HG02763 (cell line): ENCODE measurements around the gene TACC2.
A peak's percentile ranks its signal among the peaks of the same experiment; 100 is the strongest.
"Not testable (repeated sequence)": the region's sequence is repeated elsewhere in the genome, so short reads cannot be mapped to it uniquely, and the experiment has no call there.

Experiments
- ATAC-seq: cut with Tn5 transposase; IDR thresholded peaks from one replicate; pipeline ENCODE4 v1.9.1; 2021; ENCODE audit warnings: mild to moderate bottlenecking, moderate library complexity; ENCODE audit not compliant: unreplicated experiment

The TACC2 gene, protein sequence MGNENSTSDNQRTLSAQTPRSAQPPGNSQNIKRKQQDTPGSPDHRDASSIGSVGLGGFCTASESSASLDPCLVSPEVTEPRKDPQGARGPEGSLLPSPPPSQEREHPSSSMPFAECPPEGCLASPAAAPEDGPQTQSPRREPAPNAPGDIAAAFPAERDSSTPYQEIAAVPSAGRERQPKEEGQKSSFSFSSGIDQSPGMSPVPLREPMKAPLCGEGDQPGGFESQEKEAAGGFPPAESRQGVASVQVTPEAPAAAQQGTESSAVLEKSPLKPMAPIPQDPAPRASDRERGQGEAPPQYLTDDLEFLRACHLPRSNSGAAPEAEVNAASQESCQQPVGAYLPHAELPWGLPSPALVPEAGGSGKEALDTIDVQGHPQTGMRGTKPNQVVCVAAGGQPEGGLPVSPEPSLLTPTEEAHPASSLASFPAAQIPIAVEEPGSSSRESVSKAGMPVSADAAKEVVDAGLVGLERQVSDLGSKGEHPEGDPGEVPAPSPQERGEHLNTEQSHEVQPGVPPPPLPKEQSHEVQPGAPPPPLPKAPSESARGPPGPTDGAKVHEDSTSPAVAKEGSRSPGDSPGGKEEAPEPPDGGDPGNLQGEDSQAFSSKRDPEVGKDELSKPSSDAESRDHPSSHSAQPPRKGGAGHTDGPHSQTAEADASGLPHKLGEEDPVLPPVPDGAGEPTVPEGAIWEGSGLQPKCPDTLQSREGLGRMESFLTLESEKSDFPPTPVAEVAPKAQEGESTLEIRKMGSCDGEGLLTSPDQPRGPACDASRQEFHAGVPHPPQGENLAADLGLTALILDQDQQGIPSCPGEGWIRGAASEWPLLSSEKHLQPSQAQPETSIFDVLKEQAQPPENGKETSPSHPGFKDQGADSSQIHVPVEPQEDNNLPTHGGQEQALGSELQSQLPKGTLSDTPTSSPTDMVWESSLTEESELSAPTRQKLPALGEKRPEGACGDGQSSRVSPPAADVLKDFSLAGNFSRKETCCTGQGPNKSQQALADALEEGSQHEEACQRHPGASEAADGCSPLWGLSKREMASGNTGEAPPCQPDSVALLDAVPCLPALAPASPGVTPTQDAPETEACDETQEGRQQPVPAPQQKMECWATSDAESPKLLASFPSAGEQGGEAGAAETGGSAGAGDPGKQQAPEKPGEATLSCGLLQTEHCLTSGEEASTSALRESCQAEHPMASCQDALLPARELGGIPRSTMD (N-terminal part only)

DNA sequence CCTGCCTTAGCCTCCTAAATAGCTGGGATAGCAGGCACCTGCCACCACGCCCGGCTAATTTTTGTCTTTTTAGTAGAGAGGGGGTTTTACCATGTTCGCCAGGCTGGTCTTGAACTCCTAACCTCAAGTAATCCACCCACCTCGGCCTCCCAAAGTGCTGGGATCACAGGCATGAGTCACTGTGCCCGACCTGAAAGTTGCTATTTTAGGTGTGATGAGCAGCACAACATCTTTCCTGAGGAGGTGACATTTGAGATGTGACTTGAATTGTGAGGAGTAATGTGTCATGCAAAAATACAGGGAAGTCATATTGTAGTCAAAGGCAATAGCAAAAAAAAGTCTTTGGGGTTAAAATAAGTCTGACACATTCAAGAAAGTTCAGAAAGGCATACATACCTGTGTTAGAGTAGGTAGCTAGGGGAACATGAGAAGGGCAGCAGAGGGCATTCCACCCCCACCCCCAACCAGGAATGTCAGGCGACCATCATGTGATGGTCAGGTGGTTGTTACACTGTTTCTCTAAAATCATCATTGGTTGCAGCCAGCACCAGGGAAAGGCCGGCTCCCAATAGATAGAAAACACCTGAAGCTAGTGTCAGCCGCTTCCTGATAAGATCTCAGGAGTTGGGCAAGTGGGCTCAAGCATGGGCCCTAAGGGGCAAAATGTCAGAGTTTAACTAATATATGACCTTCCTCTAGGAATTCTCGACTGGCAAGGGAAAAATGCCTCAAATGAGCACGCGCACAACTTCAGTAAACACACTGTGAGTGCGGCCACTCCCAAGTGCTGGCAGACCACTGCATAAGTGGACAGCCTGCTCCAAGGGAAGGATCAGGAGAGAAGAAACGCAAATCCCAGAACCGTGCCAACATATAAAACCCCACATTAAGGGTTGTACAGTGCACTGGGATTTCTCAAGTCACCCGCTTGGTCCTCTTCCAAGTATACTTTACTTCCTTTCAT, at the start of gene TACC2:
Gene TACC2, plus strand, starts transcription at position 803 of the 964 bp plus-strand sequence. CDS start 32,819 bp downstream, outside the sequence.
- no peak for ATAC-seq

DNA sequence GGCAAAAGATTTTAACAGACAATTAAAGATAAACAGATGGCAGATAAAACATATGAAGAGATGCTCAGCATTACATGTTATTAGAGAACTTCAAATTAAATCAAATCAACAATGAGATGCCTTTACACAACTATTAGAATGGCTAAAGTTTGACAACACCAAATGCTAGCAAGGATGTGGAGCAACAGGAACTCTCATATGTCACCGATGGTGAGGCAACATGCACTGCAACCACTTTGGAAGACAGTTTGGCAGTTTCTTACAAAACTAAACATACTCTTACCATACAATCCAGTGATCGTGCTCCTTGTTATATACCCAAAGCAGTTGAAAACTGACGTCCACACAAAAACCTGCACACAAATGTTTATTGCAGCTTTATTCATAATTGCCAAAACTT, 47.4 kb upstream of the TACC2 start:
- ATAC-seq = no peak

DNA sequence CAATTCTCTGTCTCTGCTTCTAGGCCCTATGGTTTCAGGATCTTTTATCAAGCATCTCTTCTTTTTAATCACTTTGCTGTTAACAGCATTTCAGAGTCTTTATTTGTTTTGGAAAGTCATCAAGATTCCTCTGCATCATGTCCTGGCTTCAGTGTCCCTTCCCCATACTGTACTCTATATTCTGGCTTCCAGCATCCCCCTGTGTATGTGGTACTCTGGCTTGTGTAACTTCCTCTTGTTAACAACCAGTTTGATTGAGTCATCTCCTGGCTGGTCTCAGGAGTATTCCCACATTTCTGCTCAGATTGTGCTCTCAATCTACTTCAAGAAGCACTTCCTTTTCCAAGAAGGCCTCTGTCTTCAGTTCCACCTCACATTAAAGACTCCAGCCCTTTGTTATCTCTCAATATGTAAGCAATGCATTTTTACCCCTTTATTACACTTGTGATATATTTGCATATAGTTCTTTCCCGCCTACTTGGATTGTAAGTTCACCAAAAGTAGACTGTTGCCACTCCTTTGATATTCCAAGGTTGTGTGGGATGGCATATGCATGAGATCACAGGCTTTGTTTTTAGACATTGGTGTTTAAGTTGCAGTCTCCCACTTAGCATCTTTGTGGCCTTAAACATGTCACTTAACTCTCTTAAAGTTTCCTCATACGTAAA, 46.1 kb upstream of the TACC2 start:
- ATAC-seq = no peak

DNA sequence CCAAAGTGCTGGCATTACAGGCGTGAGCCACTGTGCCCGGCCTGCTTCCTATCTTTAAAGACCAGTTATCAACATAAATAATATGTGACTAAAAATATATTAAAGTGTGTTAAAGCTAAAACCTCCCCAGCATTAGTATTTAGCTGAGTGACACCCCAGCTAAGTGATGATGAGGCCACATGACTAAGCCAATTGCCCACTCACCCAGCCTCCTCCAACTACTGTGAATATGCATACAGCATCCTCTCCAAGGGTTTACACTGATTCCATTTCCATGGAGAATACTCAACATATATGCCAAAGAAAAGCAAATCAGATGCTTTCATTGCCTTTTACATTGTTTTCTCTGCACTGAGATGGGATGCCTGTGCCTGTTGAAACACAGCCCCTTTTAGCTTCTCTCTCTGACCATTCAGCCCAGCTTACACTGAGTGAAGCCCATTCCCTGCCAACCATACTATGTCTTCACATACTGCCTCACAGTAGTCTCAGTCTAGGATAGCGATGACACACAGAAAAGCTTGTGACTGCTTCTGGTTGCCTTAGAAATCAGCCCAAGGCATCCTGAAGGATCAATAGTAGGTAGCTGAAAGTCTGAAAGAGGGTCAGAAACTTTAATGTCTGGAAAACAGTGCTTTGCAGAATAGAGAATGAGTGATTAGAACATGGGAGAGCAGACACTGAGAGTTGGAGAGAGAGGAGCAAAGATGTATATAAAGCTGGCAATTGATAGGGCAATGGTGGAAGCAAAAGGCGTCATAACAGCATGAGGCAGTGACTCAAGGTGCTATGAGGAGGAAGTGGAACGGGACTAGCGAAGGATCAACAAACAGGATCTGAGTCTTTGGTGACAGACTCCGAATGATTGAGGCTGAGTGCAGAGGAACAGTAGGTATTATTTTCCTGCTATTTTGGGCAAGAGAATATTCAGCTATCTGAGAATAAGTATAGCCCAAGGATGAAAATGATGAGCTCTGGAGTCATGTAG, 41.3 kb upstream of the TACC2 start:
- no peak for ATAC-seq

DNA sequence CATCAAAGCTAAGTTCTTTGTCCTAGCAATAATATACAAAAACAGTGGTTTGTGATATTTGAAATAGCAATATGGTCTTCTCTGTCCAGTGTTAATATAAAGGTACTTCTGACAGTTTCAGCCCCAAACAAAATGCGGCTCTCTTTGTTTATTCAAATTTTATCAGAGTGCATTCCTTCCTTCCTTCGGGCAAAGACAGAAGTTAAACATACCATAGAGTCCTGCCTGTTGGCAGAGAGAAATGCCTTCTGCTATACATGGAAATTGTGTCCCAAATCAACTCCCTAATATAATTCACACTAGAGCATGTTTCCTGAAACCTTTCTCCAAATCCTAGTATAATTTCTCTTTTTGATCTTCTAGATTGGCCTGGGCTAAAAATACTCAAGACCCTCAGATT, 39.9 kb upstream of the TACC2 start:
- ATAC-seq = no peak

DNA sequence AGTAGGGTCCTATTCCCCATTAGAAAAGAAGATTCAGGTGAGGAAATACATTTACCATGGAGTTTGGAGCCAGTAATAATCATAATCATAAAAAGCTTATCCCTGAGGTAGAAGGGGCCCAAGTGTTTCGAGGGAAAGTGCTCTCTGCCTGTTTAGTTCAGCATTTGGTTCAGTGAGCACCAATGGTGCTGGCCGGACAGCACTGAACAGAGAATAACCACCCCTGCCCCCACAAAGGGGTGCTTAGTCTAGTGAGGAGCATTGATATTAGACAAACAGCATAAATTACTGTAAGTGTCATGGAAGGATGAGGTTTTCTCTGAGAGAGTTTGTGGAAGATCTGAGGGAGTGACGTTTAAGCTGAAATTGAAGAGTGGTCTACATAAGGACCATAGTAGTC, 39.5 kb upstream of the TACC2 start:
- ATAC-seq = no peak

DNA sequence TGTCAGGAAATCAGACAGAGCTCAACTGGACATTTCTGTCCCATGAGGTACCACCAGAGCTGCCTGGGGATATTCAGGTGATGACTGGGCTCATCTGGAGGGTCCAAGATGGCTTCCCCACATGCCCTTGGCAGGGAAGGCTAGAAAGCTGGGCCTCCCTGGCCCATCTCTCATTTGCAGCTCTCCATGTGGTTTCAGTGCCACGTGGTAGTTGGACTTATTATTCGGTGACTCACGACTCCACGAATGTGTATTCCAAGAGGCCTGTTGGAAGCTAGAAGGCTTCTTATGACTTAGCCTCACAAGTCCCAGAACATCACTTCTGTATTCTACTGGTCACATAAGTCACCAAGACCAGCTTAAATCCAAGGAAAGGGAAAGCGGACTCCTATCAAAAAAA, 36.7 kb upstream of the TACC2 start:
- no peak for ATAC-seq

DNA sequence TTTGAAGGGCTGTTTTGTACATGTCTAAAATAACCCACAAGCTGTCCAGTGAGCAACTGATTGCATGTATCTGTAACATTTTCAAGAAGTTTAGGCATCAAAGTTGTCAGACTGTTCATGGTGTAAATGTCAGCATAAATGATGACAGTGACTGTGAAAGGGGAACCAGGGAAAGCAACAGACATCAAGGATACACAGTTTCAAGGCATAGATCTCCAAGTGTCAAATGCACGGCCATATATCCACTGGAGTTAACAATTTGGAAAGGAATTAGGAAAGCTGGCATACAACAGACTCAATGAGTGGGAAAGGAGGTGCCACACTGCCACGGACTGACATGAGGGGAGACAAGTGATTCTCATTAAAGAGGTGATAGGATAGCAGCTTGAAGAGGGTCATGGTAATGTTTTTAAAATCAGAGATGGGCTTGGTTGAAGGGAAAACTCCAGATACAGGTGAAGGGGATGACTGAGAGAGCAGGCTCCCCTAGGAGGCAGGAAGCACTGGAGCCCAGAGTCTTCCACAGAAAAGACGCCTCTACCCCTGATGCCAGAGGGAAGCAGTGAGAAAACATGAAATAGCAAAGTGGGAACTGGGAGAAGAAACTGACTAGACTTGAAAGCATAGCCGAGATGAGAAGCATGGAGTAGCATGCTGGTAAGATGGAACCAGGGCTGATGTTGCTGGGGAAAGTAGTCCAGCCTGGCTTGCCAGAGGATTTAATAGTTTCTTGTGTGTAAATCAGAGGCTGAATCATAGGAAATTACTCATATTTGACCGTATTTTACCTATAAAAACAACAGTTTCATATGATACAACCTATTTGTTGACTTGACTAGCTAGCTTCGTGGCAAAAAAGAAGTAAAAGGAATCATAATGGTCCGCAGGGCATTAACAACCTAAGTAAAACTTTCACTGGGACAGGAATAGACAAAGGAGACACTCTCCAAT, 32.6 kb upstream of the TACC2 start:
- no peak for ATAC-seq

DNA sequence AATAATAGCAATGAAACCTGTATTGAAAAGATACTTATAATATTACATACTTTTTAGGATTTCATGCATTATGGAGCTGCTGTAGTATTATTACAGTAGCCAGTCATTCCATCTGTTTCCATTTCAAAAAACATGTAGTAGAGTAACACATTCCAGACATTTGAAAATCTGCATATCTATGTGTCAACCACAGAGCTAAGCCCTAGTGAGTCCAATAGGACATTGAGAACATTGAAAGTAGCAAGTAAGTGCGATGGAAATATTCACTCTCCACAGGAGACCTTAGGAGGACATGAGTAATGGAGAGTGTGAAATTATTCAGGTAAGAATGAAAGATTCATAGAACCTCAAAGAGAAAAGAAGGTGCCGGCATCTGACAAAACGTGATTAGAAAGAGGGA, 29.3 kb upstream of the TACC2 start:
- ATAC-seq = no peak

DNA sequence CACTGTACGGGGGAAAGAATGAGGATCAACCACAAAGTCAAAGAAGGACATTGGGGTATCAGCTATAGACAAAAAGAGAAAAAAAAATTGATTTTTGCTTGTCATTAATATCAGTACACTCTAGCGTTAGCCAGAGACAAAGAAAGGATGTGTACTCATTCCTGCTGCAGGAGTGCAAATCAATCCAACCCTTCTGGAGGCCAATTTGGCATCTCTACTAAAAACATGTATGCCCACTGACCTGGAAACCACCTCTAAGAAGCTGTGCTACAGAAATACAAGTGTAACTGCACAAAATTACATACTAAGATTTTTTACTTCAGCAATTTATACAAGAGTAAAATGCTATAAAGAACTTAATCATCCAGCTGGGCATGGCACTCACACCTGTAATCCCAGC, 27.5 kb upstream of the TACC2 start:
- ATAC-seq = no peak

DNA sequence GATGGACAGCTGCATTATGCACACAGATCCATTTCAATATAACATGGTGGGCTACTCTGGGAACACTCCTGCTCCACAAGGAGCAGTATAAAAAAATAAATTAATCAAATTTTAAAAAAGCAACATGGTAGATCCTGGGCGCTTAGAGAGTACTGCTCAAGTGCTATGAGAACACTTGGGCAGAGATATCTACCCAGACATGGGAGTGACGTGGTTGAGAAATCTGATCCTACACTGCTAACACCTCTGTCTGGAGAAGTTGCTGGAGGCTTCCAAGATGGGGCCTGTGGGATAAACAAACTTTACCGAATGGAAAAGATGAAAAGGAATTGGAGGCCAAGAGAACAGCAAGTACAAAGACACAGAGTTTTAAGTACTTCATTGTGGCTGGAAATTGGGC, 23.0 kb upstream of the TACC2 start:
- no peak for ATAC-seq

DNA sequence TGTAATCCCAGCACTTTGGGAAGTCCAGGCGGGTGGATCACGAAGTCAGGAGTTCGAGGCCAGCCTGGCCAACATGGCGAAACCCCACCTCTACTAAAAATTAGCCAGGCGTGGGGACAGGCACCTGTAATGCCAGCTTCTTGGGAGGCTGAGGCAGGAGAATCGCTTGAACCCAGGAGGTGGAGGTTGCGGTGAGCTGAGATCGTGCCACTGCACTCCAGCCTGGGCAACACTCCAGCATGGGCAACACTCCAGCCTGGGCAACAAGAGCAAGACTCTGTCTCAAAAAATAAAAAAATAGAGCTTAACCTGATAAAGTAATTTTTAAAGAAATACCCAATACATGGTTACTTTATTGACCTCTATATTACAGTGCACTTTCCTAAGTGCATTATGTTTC, 19.9 kb upstream of the TACC2 start:
- not testable (repeated sequence) for ATAC-seq

DNA sequence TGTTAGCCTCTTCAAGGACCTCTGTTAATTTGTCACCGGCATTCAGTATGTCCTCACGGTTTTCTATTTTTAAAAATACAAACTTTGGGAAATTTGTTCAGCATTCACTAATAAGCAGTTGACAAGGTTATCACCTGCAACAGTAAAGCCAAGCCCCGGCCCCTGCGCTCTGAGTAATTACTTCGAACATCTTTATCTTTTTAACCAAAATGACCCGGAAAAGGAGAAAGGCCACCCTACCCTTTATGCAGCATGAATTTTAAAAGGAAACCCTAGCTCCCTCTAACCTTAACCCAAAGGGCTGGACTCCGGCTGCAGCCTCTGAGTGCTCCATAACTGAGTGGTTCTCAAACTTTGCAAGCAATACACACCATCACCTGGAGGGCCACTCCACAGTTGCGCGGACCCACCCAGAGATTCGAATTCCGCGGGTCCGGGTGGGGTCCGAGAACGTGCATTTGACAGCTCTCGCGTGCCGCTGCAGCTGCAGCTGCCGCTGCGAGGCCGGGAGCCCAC, 14.9 kb upstream of the TACC2 start:
- no peak for ATAC-seq

DNA sequence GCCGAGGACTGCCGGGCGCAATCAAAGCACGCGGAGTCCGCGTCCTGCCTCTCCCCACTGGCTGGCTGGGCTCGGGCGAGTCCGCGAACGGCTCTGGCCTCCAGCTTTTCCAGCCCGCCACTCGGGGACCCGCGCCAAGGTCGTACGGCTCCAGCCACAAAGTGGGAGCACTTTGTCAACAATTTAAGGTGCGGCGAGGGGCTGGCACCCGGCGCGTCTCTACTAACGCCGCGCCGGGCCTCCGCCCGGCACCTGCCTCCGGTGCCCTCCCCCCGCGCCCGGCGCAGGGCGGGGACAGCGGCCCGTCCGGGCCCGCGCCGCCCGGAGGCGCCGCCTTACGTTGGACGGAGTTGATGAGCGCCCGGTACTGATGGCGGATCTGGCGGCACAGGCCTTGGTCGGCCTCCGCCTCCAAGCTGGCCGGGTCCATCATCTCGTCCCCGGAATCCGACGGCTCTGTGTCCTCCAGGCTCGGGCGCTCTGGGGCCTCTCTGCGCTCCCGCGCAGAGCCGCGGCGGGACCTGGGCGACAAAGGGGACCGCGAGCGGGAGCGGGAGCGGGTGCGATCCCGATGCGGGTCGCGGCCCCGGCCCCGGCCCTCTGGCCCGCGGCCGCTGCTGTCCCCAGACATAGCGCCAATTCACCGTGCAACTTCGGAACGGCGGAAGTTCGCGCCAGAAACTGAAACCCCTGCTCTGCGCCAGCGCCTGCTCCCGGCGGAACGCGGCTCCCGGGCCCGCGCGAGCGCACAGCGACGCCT, 14.2 kb upstream of the TACC2 start, which contains the start of gene NSMCE4A:
Gene NSMCE4A, minus strand, starts transcription at position 683 of the 760 bp plus-strand sequence. Its CDS starts 52 bp downstream, at position 631.
- ATAC-seq = peak; percentile 82

DNA sequence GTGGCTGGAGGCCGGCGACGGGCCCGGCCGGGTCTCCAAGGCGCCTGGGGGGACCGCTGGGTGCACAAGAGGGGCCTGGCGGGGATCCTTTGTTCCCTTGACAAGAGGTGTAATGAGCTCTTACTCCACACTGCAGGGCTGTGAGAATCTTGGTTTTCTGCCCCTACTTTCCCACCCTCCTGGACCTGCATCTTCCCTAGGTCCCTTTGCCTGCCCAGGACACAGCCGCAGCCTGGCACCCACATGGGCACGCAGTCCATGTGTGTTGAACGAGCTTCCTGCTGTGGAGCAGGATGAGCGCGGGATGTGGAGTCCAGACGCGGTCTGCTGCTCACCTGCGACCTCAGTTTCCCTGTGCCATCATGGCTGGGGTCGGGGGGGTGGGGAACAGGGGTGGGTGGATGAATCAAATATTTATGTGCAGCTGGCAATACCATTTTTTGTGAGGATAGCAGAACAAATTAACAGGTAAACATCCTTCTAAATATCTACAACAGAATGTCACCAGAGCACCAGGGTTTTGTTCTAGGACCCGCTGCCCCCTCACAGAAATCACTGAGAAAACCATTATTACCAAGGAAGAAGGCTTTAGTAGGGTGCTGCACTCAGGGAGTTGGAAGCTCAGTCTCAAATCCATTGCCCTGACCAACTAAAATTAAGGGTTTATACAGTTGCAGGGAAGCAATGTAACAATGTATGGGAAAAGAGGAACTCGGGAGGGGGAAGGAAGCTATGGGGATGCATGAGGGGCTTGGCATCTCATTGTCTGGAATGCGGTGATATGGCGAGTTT, 13.5 kb upstream of the TACC2 start:
- ATAC-seq = no peak
